ENCODE data around the gene CMTM8. TPM values are rescaled to one million over a fixed set of nuclear protein-coding genes. Genes with fewer than 3 reads are reported as not detected.

Gene CMTM8
- polyA plus RNA-seq, 1 experiment: 0.31 TPM

- ChIA-PET CTCF (interaction anchor here (1.6 to 2.2 kb wide), 2 partner anchors 9 to 145 kb away, joined by 5 to 8 read pairs; no protein-coding TSS in a partner anchor), POLR2A (no interaction called here)
- no peak for DNase-seq (ENCODE audit: low read depth, low spot score)
Observed at GRCh38 chr3:32288819-32289218, 50.3 kb downstream of the CMTM8 start.

GRCh38 chr3:32290619-32291018, 52.1 kb downstream of the CMTM8 start:
- no peaks in the 10 kb centered on the region for H3K9me3 ChIP-seq (ENCODE audit: control insufficient read depth, insufficient read depth, low read length)
- H3K27me3 ChIP-seq (ENCODE audit: control insufficient read depth, insufficient read depth, low read length): peaks cover 6% of the 10 kb centered on the region
- no peak overlapping the region for H3K4me3 ChIP-seq (ENCODE audit: low read depth, low read length)
- ChIA-PET CTCF (no interaction called here), POLR2A (no interaction called here)
- no peak overlapping the region for H3K27ac ChIP-seq (ENCODE audit: low read depth, low read length)
- no peak for DNase-seq (ENCODE audit: low read depth, low spot score)
- TF ChIP-seq CTCF (IDR thresholded peaks at IDR 0.05; ENCODE audit: low read depth, low read length): no peak

More at GRCh38 chr3:32288819-32289218, 50.3 kb downstream of the CMTM8 start:
- H3K27ac ChIP-seq (ENCODE audit: low read depth, low read length): no peak overlapping the region
- no peak overlapping the region for H3K4me3 ChIP-seq (ENCODE audit: low read depth, low read length)
- H3K27me3 ChIP-seq (ENCODE audit: control insufficient read depth, insufficient read depth, low read length): peaks cover 9% of the 10 kb centered on the region
- TF ChIP-seq CTCF (IDR thresholded peaks at IDR 0.05; ENCODE audit: low read depth, low read length): no peak
- no peaks in the 10 kb centered on the region for H3K9me3 ChIP-seq (ENCODE audit: control insufficient read depth, insufficient read depth, low read length)

- no peaks in the 10 kb centered on the region for H3K9me3 ChIP-seq (ENCODE audit: control insufficient read depth, insufficient read depth, low read length)
- H3K27ac ChIP-seq (ENCODE audit: low read depth, low read length): no peak overlapping the region
- no peak for DNase-seq (ENCODE audit: low read depth, low spot score)
- peaks cover 4% of the 10 kb centered on the region for H3K27me3 ChIP-seq (ENCODE audit: control insufficient read depth, insufficient read depth, low read length)
- CTCF ChIA-PET: no interaction called here
- POLR2A ChIA-PET: no interaction called here
- TF ChIP-seq CTCF (IDR thresholded peaks at IDR 0.05; ENCODE audit: low read depth, low read length): no peak
- H3K4me3 ChIP-seq (ENCODE audit: low read depth, low read length): no peak overlapping the region
Observed at GRCh38 chr3:32292085-32292796, 53.8 kb downstream of the CMTM8 start.

GRCh38 chr3:32293903-32294302, 55.4 kb downstream of the CMTM8 start:
- no peaks in the 10 kb centered on the region for H3K9me3 ChIP-seq (ENCODE audit: control insufficient read depth, insufficient read depth, low read length)
- peaks cover 4% of the 10 kb centered on the region for H3K27me3 ChIP-seq (ENCODE audit: control insufficient read depth, insufficient read depth, low read length)
- H3K4me3 ChIP-seq (ENCODE audit: low read depth, low read length): no peak overlapping the region
- H3K27ac ChIP-seq (ENCODE audit: low read depth, low read length): no peak overlapping the region
- no peak for TF ChIP-seq CTCF (IDR thresholded peaks at IDR 0.05; ENCODE audit: low read depth, low read length)
- CTCF ChIA-PET: no interaction called here
- no peak for DNase-seq (ENCODE audit: low read depth, low spot score)
- POLR2A ChIA-PET: no interaction called here

Data from AG04450 (cell line).